ENCODE data around the gene COL9A1. TPM values are rescaled to one million over a fixed set of nuclear protein-coding genes. Genes with fewer than 3 reads are reported as not detected.

The COL9A1 gene
- total and polyA plus RNA-seq, 2 of the 8 experiments (the other 6 are each of a cell fraction or from before 2014, with no cell fraction given), result 7.9 to 18.1 TPM

- no peak for DNase-seq (ENCODE audit: low read depth in 1 of 2, low spot score in 2 of 2)
- no peak overlapping the region for H2BK20ac ChIP-seq (ENCODE audit: low read length)
- H3K23ac ChIP-seq (ENCODE audit: insufficient read length), result no peak overlapping the region
- POLR2A ChIA-PET (ENCODE audit: partially characterized antibody), result no interaction called here
- no peak overlapping the region for H3K9ac ChIP-seq (replicated peaks in 1 of 4; ENCODE audit: extremely low read depth in 1 of 4, low read depth in 3 of 4, low read length in 3 of 4)
- CTCF ChIA-PET (ENCODE audit: partially characterized antibody), result interaction anchor here (1.1 to 6.9 kb wide), 25 partner anchors 8 to 789 kb away, joined by 3 to 149 read pairs (median 8); partner anchors contain the start of genes B3GAT2 and COL9A1
- H2BK120ac ChIP-seq (replicated peaks; ENCODE audit: low read depth, low read length), result no peak overlapping the region
- H3K79me2 ChIP-seq (ENCODE audit: control insufficient read depth in 1 of 2, insufficient read depth in 2 of 2, low read length in 2 of 2), result no peaks in the 10 kb centered on the region
- H4K5ac ChIP-seq (ENCODE audit: insufficient read length, low read depth, low read length), result no peak overlapping the region
- H2BK5ac ChIP-seq (ENCODE audit: low read depth, low read length), result no peak overlapping the region
- no peaks in the 10 kb centered on the region for H3K23me2 ChIP-seq (ENCODE audit: low read depth, low read length)
- H3K27ac ChIP-seq (ENCODE audit: low read depth, low read length), result no peak overlapping the region
- 100% methylated on average over 1 of the region's 1 CpG; no CpG with 5 or more reads in 1 of the 2 experiments for WGBS, 2 experiments (ENCODE audit: extremely low coverage in 1 of 2, insufficient coverage in 1 of 2, insufficient read length in 1 of 2, insufficient replicate concordance in 2 of 2, low coverage in 1 of 2, low lambda C conversion rate in 2 of 2, missing lambda C conversion rate in 1 of 2)
- H3K4me3 ChIP-seq (ENCODE audit: extremely low read depth in 1 of 4, insufficient read depth in 2 of 4, low read depth in 3 of 4, low read length in 4 of 4), result no peak overlapping the region
- H4K20me1 ChIP-seq (replicated peaks in 1 of 2; ENCODE audit: control insufficient read depth in 1 of 2, insufficient read depth in 2 of 2, low read length in 2 of 2), result no peaks in the 10 kb centered on the region
- H3K4ac ChIP-seq (replicated peaks; ENCODE audit: insufficient read length, low read depth, low read length), result no peak overlapping the region
- H3K27me3 ChIP-seq (replicated peaks in 1 of 4; ENCODE audit: control insufficient read depth in 3 of 4, extremely low read depth in 1 of 4, insufficient read depth in 3 of 4, low read length in 3 of 4), result no peaks in the 10 kb centered on the region
- FAIRE-seq, result no peak
- H3K79me1 ChIP-seq (ENCODE audit: low read depth, low read length), result no peaks in the 10 kb centered on the region
- no peak overlapping the region for H2BK12ac ChIP-seq (ENCODE audit: low read depth, low read length)
- TF ChIP-seq KDM5A (IDR thresholded peaks at IDR 0.05; ENCODE audit: low read length), result no peak
- TF ChIP-seq CTBP2 (IDR thresholded peaks at IDR 0.05; ENCODE audit: borderline replicate concordance, insufficient read depth, insufficient read length, low read length), result no peak
- no peak for TF ChIP-seq RXRA (IDR thresholded peaks at IDR 0.05; ENCODE audit: insufficient read depth, low read depth, low read length)
- H3K18ac ChIP-seq (ENCODE audit: extremely low read depth, low read length), result no peak overlapping the region
- H2BK15ac ChIP-seq (ENCODE audit: low read length), result no peak overlapping the region
- no peaks in the 10 kb centered on the region for H3K9me3 ChIP-seq (ENCODE audit: insufficient read depth in 2 of 2, low read depth in 1 of 2, low read length in 1 of 2)
- no peak overlapping the region for H3K56ac ChIP-seq (replicated peaks; ENCODE audit: insufficient read length, low read depth, low read length)
- H3K4me2 ChIP-seq (ENCODE audit: insufficient read depth in 1 of 2, low read depth in 2 of 2, low read length in 2 of 2), result no peak overlapping the region
- no peaks in the 10 kb centered on the region for H3K36me3 ChIP-seq (ENCODE audit: control insufficient read depth in 2 of 4, insufficient read depth in 4 of 4, low read length in 3 of 4)
- H2AK5ac ChIP-seq (ENCODE audit: low read depth, low read length), result no peak overlapping the region
- no peak overlapping the region for H4K8ac ChIP-seq (ENCODE audit: extremely low read depth, insufficient read depth, low read length)
- peaks cover 0 to 3% (median 0%) of the 10 kb centered on the region in 4 experiments; a peak in 2 of 7 replicates for H3K4me1 ChIP-seq (replicated peaks in 1 of 4; ENCODE audit: control insufficient read depth in 3 of 4, insufficient read depth in 4 of 4, low read length in 3 of 4)
- no peak overlapping the region for H4K91ac ChIP-seq (replicated peaks; ENCODE audit: insufficient read length, low read length)
- no peak overlapping the region for H3K14ac ChIP-seq (ENCODE audit: insufficient read length)
- H2AFZ ChIP-seq (ENCODE audit: low read length), result no peak overlapping the region
Observed at GRCh38 chr6:70219943-70220613, 82.8 kb downstream of the COL9A1 start.
